ENCODE measurements around the gene DBN1. TPM values are rescaled to one million over a fixed set of nuclear protein-coding genes. Genes with fewer than 3 reads are reported as not detected.

Gene DBN1
- total and polyA plus RNA-seq, 2 experiments from 2014 or later, result 106 to 290 TPM

- Mint-ChIP-seq H3K36me3 (ENCODE audit: low read depth) (peaks cover 59% of the 10 kb centered on the region), H3K9me3 (peaks cover 2% of the 10 kb centered on the region; the same call in 1 of the 3 replicates), H3K4me1 (peaks cover 38% of the 10 kb centered on the region), H3K4me3 (no peak overlapping the region), H3K27ac (0 out of 2 replicates have a peak overlapping the region, but pooled peaks have one; percentile 67), H3K27me3 (ENCODE audit: insufficient read depth, low read depth, poor library complexity) (peaks cover 34% of the 10 kb centered on the region)
- TF ChIP-seq EZH2phosphoT487 (IDR thresholded peaks at IDR 0.05; ENCODE audit: unreplicated experiment) (no peak), ZNF331 (CRISPR knock-in tag; IDR thresholded peaks at IDR 0.05; ENCODE audit: low read depth) (no peak), NANOG (IDR thresholded peaks at IDR 0.05; ENCODE audit: borderline replicate concordance) (no peak), POLR2AphosphoS5 (IDR thresholded peaks at IDR 0.05; ENCODE audit: low read depth) (no peak), ZNF114 (CRISPR knock-in tag; IDR thresholded peaks at IDR 0.05) (no peak), ETS1 (IDR thresholded peaks at IDR 0.05) (no peak), REST (IDR thresholded peaks at IDR 0.05; ENCODE audit: unreplicated experiment) (no peak), CREB1 (CRISPR knock-in tag; IDR thresholded peaks at IDR 0.05; ENCODE audit: low read depth) (no peak), ZNF462 (CRISPR knock-in tag; IDR thresholded peaks at IDR 0.05) (no peak), JUNB (IDR thresholded peaks at IDR 0.05; ENCODE audit: unreplicated experiment) (no peak), STAT1 (IDR thresholded peaks at IDR 0.05; ENCODE audit: unreplicated experiment) (no peak), EZH2 (IDR thresholded peaks at IDR 0.05; ENCODE audit: low read depth, unreplicated experiment) (no peak), CTCF (conservative IDR thresholded peaks at IDR 0.05; ENCODE audit: low read depth in 2 of 2) (no peak; a peak in 1 of 4 replicates)
- ATAC-seq (peak; percentile 0; the same call in 2 of the 3 replicates), DNase-seq (ENCODE audit: low spot score) (peak; percentile 57)
- Histone ChIP-seq H3K4me3 (no peak overlapping the region), H3K4me2 (no peak overlapping the region), H3K9me2 (ENCODE audit: insufficient read depth) (no peaks in the 10 kb centered on the region), H2AFZ (no peak overlapping the region), H3K27ac (ENCODE audit: low read depth) (peak overlapping the region; percentile 74), H3K79me2 (replicated peaks; ENCODE audit: insufficient read depth) (peaks cover 20% of the 10 kb centered on the region), H3K4me1 (ENCODE audit: insufficient read depth) (peaks cover 30% of the 10 kb centered on the region), H3K36me3 (ENCODE audit: insufficient read depth) (peaks cover 7% of the 10 kb centered on the region), H3K27me3 (ENCODE audit: insufficient read depth) (no peaks in the 10 kb centered on the region), H4K20me1 (replicated peaks; ENCODE audit: insufficient read depth) (no peaks in the 10 kb centered on the region; the same call in 1 of the 2 replicates), H3F3A (replicated peaks; ENCODE audit: low read depth) (peaks cover 38% of the 10 kb centered on the region; the same call in 1 of the 2 replicates)
Measured at GRCh38 chr5:177491983-177492746, 18.7 kb upstream of the DBN1 start.
